Lower leg skin (tissue), 3 donors: ENCODE data around the gene WIPF2.
"Not testable (repeated sequence)": the region's sequence is repeated elsewhere in the genome, so short reads cannot be mapped to it uniquely, and the experiment has no call there.

Experiments used
- CTCF ChIP-seq, 3 donors: fragments of 450-650 bp; IDR thresholded peaks; one replicate each; pipeline ENCODE4 v1.5.1; 2016; ENCODE audit warnings: antibody characterized with exemption in 3 of 3, mild to moderate bottlenecking in 3 of 3, moderate library complexity in 2 of 3
- POLR2A ChIP-seq, 2 donors: fragments of 450-650 bp; IDR thresholded peaks; one replicate each; pipeline ENCODE4 v1.6.1; 2016 to 2017; ENCODE audit warnings: antibody characterized with exemption in 2 of 2, mild to moderate bottlenecking in 1 of 2, moderate library complexity in 1 of 2

GRCh38 chr17:40231928-40232327, 12.8 kb downstream of the WIPF2 start:
- TF ChIP-seq CTCF, POLR2A (IDR thresholded peaks at IDR 0.05): not testable (repeated sequence)
